ENCODE measurements around the gene INTS2.

Gene INTS2

DNA sequence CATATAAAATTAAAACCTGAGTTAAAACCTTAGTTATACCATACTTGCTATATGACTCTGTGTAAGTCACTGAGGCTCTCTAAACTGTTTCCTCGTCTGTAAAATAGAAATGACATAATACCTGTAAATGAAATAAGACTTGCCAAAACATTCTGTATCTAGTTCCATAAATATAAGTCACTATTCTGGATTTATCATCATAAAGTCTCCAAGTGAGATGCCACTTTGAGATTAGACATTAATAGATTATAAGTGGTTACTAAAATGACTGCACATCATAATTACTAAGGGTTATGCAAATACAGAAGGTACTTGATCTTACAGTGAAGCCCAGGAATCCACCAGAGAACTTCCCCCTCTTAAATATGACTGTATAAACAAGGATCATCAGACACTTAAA, 52.5 kb downstream of the INTS2 start:
- H3K9me3 ChIP-seq (ENCODE audit: insufficient read depth, low read length): no peaks in the 10 kb centered on the region
- H3K27me3 ChIP-seq (ENCODE audit: low read length): no peaks in the 10 kb centered on the region
- no peak for TF ChIP-seq EZH2phosphoT487 (conservative IDR thresholded peaks at IDR 0.05; ENCODE audit: low read length)
- TF ChIP-seq, protein P1, sequence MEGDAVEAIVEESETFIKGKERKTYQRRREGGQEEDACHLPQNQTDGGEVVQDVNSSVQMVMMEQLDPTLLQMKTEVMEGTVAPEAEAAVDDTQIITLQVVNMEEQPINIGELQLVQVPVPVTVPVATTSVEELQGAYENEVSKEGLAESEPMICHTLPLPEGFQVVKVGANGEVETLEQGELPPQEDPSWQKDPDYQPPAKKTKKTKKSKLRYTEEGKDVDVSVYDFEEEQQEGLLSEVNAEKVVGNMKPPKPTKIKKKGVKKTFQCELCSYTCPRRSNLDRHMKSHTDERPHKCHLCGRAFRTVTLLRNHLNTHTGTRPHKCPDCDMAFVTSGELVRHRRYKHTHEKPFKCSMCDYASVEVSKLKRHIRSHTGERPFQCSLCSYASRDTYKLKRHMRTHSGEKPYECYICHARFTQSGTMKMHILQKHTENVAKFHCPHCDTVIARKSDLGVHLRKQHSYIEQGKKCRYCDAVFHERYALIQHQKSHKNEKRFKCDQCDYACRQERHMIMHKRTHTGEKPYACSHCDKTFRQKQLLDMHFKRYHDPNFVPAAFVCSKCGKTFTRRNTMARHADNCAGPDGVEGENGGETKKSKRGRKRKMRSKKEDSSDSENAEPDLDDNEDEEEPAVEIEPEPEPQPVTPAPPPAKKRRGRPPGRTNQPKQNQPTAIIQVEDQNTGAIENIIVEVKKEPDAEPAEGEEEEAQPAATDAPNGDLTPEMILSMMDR (IDR thresholded peaks at IDR 0.05; ENCODE audit: insufficient read depth, low read length, poor library complexity, severe bottlenecking): no peak
- H3K4me3 ChIP-seq (ENCODE audit: insufficient read depth, low read length, poor library complexity, severe bottlenecking): no peak overlapping the region
- H3K4me2 ChIP-seq (ENCODE audit: low read depth, low read length, poor library complexity, severe bottlenecking): no peak overlapping the region
- no peaks in the 10 kb centered on the region for H3K9me2 ChIP-seq (replicated peaks; ENCODE audit: insufficient read depth, low read length)
- no peak overlapping the region for H2AFZ ChIP-seq (ENCODE audit: low read depth, low read length, severe bottlenecking)
- H3K36me3 ChIP-seq (ENCODE audit: low read length): peaks cover 21% of the 10 kb centered on the region; the same call in 1 of the 2 replicates
- H3K9ac ChIP-seq (ENCODE audit: low read length): no peak overlapping the region
- no peaks in the 10 kb centered on the region; the same call in 1 of the 2 replicates for H3F3A ChIP-seq (ENCODE audit: insufficient read depth)
- H4K20me1 ChIP-seq (ENCODE audit: low read depth, low read length): no peaks in the 10 kb centered on the region
- H3K27ac ChIP-seq (ENCODE audit: low read depth, low read length): no peak overlapping the region
- H3K79me2 ChIP-seq (ENCODE audit: insufficient read depth, low read length): no peaks in the 10 kb centered on the region

GRCh38 chr17:61874075-61874474, 53.7 kb downstream of the INTS2 start:
- H3K9ac ChIP-seq (ENCODE audit: low read length): no peak overlapping the region
- H3K36me3 ChIP-seq (ENCODE audit: low read length): peaks cover 26% of the 10 kb centered on the region; the same call in 1 of the 2 replicates
- H3K9me2 ChIP-seq (replicated peaks; ENCODE audit: insufficient read depth, low read length): no peaks in the 10 kb centered on the region
- no peak overlapping the region for H3K4me3 ChIP-seq (ENCODE audit: insufficient read depth, low read length, poor library complexity, severe bottlenecking)
- H4K20me1 ChIP-seq (ENCODE audit: low read depth, low read length): no peaks in the 10 kb centered on the region; the same call in 1 of the 2 replicates
- no peak overlapping the region for H3K4me2 ChIP-seq (ENCODE audit: low read depth, low read length, poor library complexity, severe bottlenecking)
- H3F3A ChIP-seq (ENCODE audit: insufficient read depth): no peaks in the 10 kb centered on the region; the same call in 1 of the 2 replicates
- H3K27me3 ChIP-seq (ENCODE audit: low read length): no peaks in the 10 kb centered on the region
- no peaks in the 10 kb centered on the region for H3K79me2 ChIP-seq (ENCODE audit: insufficient read depth, low read length)
- H2AFZ ChIP-seq (ENCODE audit: low read depth, low read length, severe bottlenecking): no peak overlapping the region
- H3K9me3 ChIP-seq (ENCODE audit: insufficient read depth, low read length): no peaks in the 10 kb centered on the region
- TF ChIP-seq, protein P1 (IDR thresholded peaks at IDR 0.05; ENCODE audit: insufficient read depth, low read length, poor library complexity, severe bottlenecking): no peak
- TF ChIP-seq EZH2phosphoT487 (conservative IDR thresholded peaks at IDR 0.05; ENCODE audit: low read length): no peak
- no peak overlapping the region for H3K27ac ChIP-seq (ENCODE audit: low read depth, low read length)

- H3K27me3 ChIP-seq (ENCODE audit: low read length): no peaks in the 10 kb centered on the region
- TF ChIP-seq, protein P1 (IDR thresholded peaks at IDR 0.05; ENCODE audit: insufficient read depth, low read length, poor library complexity, severe bottlenecking): no peak
- TF ChIP-seq EZH2phosphoT487 (conservative IDR thresholded peaks at IDR 0.05; ENCODE audit: low read length): no peak
- no peaks in the 10 kb centered on the region for H3K9me3 ChIP-seq (ENCODE audit: insufficient read depth, low read length)
- H3K27ac ChIP-seq (ENCODE audit: low read depth, low read length): no peak overlapping the region
- H2AFZ ChIP-seq (ENCODE audit: low read depth, low read length, severe bottlenecking): no peak overlapping the region
- H3K9ac ChIP-seq (ENCODE audit: low read length): no peak overlapping the region
- H3K9me2 ChIP-seq (replicated peaks; ENCODE audit: insufficient read depth, low read length): no peaks in the 10 kb centered on the region
- H3K36me3 ChIP-seq (ENCODE audit: low read length): peaks cover 36% of the 10 kb centered on the region; the same call in 1 of the 2 replicates
- H3K79me2 ChIP-seq (ENCODE audit: insufficient read depth, low read length): no peaks in the 10 kb centered on the region
- H3K4me3 ChIP-seq (ENCODE audit: insufficient read depth, low read length, poor library complexity, severe bottlenecking): no peak overlapping the region
- H4K20me1 ChIP-seq (ENCODE audit: low read depth, low read length): no peaks in the 10 kb centered on the region; the same call in 1 of the 2 replicates
- no peak overlapping the region for H3K4me2 ChIP-seq (ENCODE audit: low read depth, low read length, poor library complexity, severe bottlenecking)
- 0 out of 2 replicates have a peak, but pooled peaks cover 5% of the 10 kb centered on the region for H3F3A ChIP-seq (ENCODE audit: insufficient read depth)
Observed at GRCh38 chr17:61872099-61872498, 55.7 kb downstream of the INTS2 start.
